GM18870 (cell line): ENCODE measurements around the gene TBC1D25.

ENCODE experiments used
- ATAC-seq: cut with Tn5 transposase; IDR thresholded peaks from one replicate; pipeline ENCODE4 v1.9.1; 2021; ENCODE audit warnings: moderate library complexity; ENCODE audit not compliant: unreplicated experiment

TBC1D25 gene

DNA sequence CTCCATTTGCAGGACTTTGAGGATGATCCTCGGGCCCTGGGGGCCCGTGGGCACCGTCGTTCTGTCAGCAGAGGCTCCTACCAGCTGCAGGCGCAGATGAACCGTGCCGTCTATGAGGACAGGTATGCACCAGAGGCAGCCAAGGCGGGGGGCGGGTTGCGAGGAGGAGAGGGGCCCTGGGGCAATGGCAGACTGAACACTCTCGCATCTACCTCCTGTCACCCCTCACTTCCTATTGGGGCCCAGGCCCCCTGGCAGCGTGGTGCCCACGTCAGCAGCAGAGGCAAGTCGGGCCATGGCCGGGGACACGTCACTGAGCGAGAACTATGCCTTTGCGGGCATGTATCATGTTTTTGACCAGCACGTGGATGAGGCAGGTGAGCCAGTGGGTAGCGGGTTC is 59.8 kb downstream of the TBC1D25 start:
- ATAC-seq, result no peak

GRCh38 chrX:48600226-48600625 is 60.7 kb downstream of the TBC1D25 start:
- ATAC-seq, result no peak

DNA sequence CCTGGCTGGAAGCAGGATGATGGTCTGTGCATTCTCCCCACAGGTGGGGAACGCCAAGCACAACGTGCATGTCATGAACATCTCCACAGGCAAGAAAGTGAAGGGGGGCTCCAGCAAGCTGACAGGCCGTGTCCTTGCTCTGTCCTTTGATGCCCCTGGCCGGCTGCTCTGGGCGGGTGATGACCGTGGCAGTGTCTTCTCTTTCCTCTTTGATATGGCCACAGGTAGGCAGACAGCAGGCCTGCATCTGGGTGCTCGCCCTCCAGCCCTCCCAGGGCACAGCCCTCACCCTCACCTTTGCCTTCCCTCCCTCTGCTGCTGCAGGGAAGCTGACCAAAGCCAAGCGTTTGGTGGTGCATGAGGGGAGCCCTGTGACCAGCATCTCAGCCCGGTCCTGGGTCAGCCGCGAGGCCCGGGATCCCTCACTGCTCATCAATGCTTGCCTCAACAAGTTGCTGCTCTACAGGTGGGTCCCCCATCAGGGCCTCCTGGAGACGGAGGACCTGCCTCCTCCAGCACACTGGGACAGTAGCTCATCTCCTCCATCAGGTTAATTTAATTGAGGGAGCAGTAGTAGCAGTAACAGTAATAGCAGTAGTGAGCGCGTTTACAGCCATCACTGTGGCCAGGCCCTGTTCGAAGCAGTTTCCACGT is 62.4 kb downstream of the TBC1D25 start:
- ATAC-seq, result no peak

DNA sequence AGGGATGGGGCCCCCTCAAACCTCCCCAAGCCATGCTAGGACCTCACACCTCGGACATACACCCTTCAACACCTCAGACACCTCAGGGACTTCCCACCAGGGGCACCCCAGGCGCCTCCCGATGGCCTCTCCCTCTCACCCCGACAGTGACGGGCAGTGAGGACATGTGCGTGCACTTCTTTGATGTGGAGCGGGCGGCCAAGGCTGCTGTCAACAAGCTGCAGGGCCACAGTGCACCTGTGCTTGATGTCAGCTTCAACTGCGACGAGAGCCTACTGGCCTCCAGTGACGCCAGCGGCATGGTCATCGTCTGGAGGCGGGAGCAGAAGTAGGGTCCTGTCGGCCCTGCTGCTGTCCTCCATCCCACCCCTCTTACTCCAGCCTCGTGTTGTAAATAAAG is 65.2 kb downstream of the TBC1D25 start:
- ATAC-seq, result no peak

DNA sequence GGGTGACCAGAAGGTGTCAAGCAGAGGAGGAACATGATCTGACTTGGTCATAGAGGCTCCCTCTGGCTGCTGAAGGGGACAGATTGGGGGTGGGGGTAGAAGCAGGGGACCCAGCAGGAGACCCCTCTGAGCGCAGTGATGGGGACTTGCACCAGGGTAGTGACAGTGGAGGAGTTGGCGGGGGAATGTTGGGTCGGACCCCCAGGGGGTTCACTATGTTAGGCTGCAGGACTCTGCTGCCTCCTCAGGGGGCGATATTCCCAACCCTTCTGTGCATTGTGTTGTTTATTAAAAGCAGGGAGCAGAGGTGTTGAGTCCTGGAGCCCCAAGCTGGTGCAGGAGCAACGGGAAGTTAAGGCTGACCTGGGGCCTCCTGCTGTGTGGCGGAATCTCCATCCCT is 66.6 kb downstream of the TBC1D25 start:
- ATAC-seq, result no peak

- no peak for ATAC-seq
Observed at GRCh38 chrX:48611703-48612102, 72.2 kb downstream of the TBC1D25 start.
